ENCODE measurements around the gene SRR.

DNA sequence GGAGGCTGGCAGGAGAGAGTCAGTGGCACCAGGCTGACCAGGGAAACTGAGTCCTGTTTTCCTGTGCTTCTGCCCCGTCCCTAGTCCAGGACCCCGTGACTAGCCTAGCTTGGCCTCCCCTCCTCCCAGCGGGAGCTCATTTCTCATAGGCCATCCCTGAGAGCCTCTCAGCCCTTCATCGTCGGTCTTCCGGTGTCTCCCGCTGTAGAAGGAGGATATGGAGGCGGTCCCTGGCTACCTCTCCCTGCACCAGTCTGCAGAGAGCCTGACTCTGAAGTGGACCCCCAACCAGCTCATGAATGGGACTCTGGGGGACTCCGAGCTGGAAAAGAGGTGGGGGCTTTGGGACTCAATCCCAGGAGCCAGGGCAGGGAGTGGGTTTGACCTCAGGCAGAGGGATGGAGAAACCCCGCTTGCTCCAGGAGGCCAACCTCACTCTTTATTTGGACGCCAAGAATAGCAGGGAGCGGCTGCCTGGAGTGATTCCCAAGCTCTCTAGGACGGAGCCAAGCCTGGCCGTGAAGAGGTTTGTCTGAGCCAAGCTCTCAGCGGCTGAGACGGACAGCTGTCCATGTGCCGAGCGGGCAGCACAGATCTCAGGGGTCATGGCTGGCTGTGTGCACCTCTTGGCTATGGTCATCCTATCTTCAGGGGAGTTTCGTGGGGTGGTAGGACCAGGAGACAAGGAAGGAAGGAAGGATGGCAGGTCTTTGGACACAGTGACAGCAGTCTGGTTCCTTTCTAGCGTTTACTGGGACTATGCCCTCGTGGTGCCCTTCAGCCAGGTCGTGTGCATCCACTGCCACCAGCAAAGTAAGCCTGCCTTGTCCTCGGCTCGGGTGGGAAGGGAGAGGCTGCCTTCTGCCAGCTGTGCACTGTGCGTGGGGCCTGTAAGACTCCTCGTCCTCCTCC, 60.4 kb downstream of the SRR start:
- TF ChIP-seq, protein P1, sequence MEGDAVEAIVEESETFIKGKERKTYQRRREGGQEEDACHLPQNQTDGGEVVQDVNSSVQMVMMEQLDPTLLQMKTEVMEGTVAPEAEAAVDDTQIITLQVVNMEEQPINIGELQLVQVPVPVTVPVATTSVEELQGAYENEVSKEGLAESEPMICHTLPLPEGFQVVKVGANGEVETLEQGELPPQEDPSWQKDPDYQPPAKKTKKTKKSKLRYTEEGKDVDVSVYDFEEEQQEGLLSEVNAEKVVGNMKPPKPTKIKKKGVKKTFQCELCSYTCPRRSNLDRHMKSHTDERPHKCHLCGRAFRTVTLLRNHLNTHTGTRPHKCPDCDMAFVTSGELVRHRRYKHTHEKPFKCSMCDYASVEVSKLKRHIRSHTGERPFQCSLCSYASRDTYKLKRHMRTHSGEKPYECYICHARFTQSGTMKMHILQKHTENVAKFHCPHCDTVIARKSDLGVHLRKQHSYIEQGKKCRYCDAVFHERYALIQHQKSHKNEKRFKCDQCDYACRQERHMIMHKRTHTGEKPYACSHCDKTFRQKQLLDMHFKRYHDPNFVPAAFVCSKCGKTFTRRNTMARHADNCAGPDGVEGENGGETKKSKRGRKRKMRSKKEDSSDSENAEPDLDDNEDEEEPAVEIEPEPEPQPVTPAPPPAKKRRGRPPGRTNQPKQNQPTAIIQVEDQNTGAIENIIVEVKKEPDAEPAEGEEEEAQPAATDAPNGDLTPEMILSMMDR (conservative IDR thresholded peaks at IDR 0.05) = no peak
- no peak for TF ChIP-seq EZH2 (IDR thresholded peaks at IDR 0.05; ENCODE audit: low read depth)
